Muscle of arm (tissue), 12 donors: Measurements from ENCODE around the gene ATP7B. TPM values are rescaled to one million over a fixed set of nuclear protein-coding genes. Genes with fewer than 3 reads are reported as not detected.
A peak's percentile ranks its signal among the peaks of the same experiment; 100 is the strongest.

Experiments
- DNase-seq: peaks from one replicate; pipeline ENCODE4 v3.0.0-alpha.2; 2013
- polyA plus RNA-seq, 12 donors: library from polyadenylated mRNA; unstranded; fragments of 120-200 nt; gene quantifications; one replicate each; pipeline ENCODE4 v1.2.1, GENCODE V29; 2013; ENCODE audit not compliant: insufficient read length in 12 of 12

Gene ATP7B
- polyA plus RNA-seq, 12 donors: 4.4 to 19.8 (median 6.6) TPM; not detected in 1

GRCh38 chr13:51978796-51979556 is 32.3 kb downstream of the ATP7B start:
- no peak for DNase-seq

- no peak for DNase-seq
Measured at GRCh38 chr13:51977625-51978024, 33.6 kb downstream of the ATP7B start.

- no peak for DNase-seq
Measured at GRCh38 chr13:51976890-51977289, 34.4 kb downstream of the ATP7B start.

GRCh38 chr13:51976423-51976822 is 34.8 kb downstream of the ATP7B start:
- no peak for DNase-seq

GRCh38 chr13:51974482-51974881 is 36.8 kb downstream of the ATP7B start:
- no peak for DNase-seq

GRCh38 chr13:51971520-51972426 is 39.5 kb downstream of the ATP7B start:
- no peak for DNase-seq

GRCh38 chr13:51970349-51970748 is 40.9 kb downstream of the ATP7B start:
- DNase-seq: no peak

GRCh38 chr13:51967482-51968446 is 43.5 kb downstream of the ATP7B start:
- no peak for DNase-seq

- no peak for DNase-seq
Measured at GRCh38 chr13:51966186-51966585, 45.1 kb downstream of the ATP7B start.

- no peak for DNase-seq
Measured at GRCh38 chr13:51961493-51962403, 49.5 kb downstream of the ATP7B start.

GRCh38 chr13:51960766-51961165 is 50.5 kb downstream of the ATP7B start:
- no peak for DNase-seq

GRCh38 chr13:51959773-51960172 is 51.5 kb downstream of the ATP7B start:
- no peak for DNase-seq

GRCh38 chr13:51958217-51958547 is 53.1 kb downstream of the ATP7B start:
- DNase-seq: no peak

GRCh38 chr13:51957377-51958216 is 53.7 kb downstream of the ATP7B start:
- DNase-seq: no peak

- DNase-seq: no peak
Measured at GRCh38 chr13:51956717-51957116, 54.5 kb downstream of the ATP7B start.

- no peak for DNase-seq
Measured at GRCh38 chr13:51955816-51956603, 55.2 kb downstream of the ATP7B start.

GRCh38 chr13:51955281-51955771 is 55.9 kb downstream of the ATP7B start:
- peak; percentile 34 for DNase-seq

GRCh38 chr13:51953347-51954195 is 57.7 kb downstream of the ATP7B start:
- DNase-seq: no peak
